GM06990 (cell line): ENCODE measurements around the gene SH2D2A.

Source experiments
- DNase-seq: peaks from one replicate; pipeline ENCODE4 v3.0.0-alpha.2; 2011; ENCODE audit not compliant: insufficient read length; ENCODE audit errors: extremely low read depth
- H3K27me3 ChIP-seq: replicated peaks from 2 replicates; pipeline ENCODE4 v1.6.0; 2011; ENCODE audit warnings: low read length; ENCODE audit not compliant: control insufficient read depth, insufficient read depth
- H3K36me3 ChIP-seq: 2 replicates; pipeline ENCODE4 v1.5.1; 2011; ENCODE audit warnings: low read length; ENCODE audit not compliant: control insufficient read depth, insufficient read depth
- H3K4me3 ChIP-seq: replicated peaks from 2 replicates; pipeline ENCODE4 v1.5.1; 2011; ENCODE audit warnings: low read depth, mild to moderate bottlenecking, control low read depth, low read length
- TF ChIP-seq, protein P1 (sequence below): IDR thresholded peaks from 2 replicates; pipeline ENCODE4 v1.5.1; 2011; ENCODE audit warnings: low read length, control low read depth, mild to moderate bottlenecking, inconsistent platforms; ENCODE audit not compliant: insufficient read depth, poor library complexity, severe bottlenecking

SH2D2A gene

DNA sequence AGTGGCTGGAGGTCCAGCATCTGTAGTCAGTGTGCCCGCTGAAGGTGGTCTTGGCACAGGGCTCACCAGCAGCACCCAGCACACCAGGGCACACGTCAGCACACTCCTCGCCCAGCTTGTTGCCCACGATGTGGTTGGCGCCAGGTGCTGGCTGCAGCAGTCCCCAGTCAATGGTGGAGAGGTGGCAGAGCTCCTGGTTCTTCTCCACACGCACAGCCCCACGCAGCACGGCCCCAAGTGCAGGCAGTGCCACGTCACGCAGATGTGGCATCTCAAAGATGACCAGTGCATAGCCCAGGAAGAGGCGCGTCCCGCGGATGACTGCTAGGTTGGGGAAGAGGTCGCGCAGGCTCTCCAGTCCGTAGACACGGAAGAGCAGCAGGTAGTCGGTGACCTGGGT, 37.1 kb upstream of the SH2D2A start:
- Histone ChIP-seq H3K4me3 (no peak overlapping the region), H3K27me3 (no peaks in the 10 kb centered on the region; the same call in 1 of the 2 replicates), H3K36me3 (no peaks in the 10 kb centered on the region)
- TF ChIP-seq, protein P1, sequence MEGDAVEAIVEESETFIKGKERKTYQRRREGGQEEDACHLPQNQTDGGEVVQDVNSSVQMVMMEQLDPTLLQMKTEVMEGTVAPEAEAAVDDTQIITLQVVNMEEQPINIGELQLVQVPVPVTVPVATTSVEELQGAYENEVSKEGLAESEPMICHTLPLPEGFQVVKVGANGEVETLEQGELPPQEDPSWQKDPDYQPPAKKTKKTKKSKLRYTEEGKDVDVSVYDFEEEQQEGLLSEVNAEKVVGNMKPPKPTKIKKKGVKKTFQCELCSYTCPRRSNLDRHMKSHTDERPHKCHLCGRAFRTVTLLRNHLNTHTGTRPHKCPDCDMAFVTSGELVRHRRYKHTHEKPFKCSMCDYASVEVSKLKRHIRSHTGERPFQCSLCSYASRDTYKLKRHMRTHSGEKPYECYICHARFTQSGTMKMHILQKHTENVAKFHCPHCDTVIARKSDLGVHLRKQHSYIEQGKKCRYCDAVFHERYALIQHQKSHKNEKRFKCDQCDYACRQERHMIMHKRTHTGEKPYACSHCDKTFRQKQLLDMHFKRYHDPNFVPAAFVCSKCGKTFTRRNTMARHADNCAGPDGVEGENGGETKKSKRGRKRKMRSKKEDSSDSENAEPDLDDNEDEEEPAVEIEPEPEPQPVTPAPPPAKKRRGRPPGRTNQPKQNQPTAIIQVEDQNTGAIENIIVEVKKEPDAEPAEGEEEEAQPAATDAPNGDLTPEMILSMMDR: no peak
- no peak for DNase-seq

DNA sequence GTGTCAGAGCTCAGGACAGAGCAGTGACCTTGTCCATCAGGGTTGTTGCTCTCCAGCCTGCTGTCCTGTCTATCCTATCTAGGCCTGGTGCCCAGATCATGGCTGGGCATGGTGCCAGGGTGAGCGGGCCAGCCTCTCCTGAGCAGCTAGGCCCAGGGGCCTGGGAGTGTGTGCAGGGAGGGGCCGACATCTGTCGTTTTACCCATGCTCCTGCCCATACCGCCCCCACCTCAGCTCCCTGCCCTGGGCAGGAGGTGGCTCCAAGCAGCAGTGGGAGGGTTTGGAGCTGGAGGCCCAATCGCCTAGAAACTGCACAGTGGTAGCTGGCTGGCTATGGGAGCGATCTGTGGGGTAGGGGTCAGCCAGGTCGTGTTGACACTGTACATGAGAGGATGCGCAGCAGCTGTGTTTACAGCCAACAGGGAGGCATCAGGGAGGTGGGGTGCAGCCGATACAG, 35.8 kb upstream of the SH2D2A start:
- TF ChIP-seq, protein P1: no peak
- no peak for DNase-seq
- Histone ChIP-seq H3K36me3 (no peaks in the 10 kb centered on the region), H3K27me3 (no peaks in the 10 kb centered on the region; the same call in 1 of the 2 replicates), H3K4me3 (no peak overlapping the region)

DNA sequence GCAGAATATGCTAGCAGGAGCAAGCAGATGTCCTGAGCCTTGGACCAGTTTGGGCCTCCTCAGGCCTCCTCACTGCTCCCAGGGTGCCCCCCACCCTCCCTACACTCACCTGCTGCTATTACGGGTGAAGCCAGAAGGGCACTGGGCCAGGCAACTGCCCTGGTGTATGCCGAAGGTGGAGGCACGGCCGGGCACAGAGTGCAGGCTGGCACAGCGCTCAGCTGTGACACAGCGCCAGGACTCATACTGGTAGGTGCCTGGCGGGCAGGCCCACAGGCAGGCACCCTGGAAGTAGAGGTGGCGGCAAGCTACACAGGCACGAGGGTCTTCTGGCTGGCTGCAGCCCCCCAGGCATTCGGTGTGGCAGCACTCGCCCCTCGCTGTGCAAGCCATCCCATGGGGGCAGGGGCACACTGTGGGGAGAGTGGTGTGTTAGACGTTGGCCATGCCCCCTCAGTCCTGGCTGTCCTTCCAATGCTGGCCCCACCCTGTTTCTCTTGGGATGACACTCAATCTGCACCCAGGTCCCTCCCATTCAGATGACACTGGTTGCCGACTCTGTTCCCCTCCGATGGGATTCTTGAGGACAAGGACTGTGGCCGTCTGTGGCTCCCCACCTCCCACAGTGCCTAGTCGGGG, 35.2 kb upstream of the SH2D2A start:
- Histone ChIP-seq H3K27me3 (no peaks in the 10 kb centered on the region; the same call in 1 of the 2 replicates), H3K4me3 (no peak overlapping the region), H3K36me3 (no peaks in the 10 kb centered on the region)
- TF ChIP-seq, protein P1: no peak
- DNase-seq: no peak

DNA sequence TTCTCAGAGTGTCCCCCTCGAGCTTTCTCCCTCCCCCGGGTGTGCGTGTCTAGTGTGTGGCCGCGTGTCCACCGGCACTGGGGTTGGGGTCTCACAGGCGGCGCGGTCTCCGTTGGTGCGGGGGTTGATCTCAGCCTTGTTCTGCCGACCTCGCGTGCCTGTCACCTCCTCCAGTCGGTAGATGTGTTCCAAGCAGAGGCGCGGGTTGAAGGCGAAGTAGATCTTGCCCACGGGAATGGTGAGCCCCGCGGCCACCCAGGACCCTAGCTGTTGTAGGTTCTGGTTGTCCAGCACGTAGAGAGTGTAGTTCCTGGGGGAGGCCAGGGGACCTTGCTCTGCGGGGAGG, 32.5 kb upstream of the SH2D2A start:
- DNase-seq: no peak
- Histone ChIP-seq H3K36me3 (no peaks in the 10 kb centered on the region), H3K4me3 (no peak overlapping the region), H3K27me3 (peaks cover 2% of the 10 kb centered on the region; the same call in 1 of the 2 replicates)
- TF ChIP-seq, protein P1: no peak

DNA sequence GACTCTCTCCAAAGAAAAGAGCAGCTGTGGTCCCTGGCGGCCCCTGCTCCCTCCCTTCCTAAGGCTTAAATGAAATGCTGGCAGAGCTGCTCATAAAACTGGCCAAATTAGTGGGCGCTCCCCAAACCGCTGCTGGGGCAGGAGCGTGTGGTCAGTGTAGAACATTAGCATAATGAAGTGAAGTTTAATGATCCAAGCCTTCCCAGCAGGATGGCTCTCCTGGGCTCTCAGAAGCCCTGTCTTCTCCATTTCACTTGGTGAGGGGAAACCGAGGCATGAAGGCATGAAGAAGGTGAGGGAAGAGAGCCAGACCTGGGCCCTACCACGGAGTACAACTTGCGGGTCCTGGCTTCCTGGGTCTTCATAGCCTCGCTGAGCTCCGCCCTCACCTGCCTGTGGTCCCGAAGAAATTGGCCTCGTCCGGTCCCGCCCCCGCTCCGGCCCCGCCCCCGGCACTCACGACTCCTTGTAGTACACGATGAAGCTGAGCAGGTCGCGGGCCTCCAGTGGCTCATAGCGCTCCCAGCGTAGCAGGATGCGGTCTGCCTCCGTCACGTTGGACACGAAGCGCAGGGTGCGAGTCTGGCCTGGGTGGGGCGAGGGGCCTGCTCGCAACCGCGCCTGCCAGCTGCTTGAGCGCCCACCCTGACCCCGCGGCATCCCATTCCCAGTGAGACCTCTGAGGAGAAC, 32.0 kb upstream of the SH2D2A start:
- no peak overlapping the region for H3K4me3 ChIP-seq
- no peaks in the 10 kb centered on the region for H3K36me3 ChIP-seq
- TF ChIP-seq, protein P1: no peak
- H3K27me3 ChIP-seq: peaks cover 2% of the 10 kb centered on the region; the same call in 1 of the 2 replicates
- no peak for DNase-seq
